ENCODE measurements around the gene CASK.
"Not testable (repeated sequence)": the region's sequence is repeated elsewhere in the genome, so short reads cannot be mapped to it uniquely, and the experiment has no call there.

The CASK gene

DNA sequence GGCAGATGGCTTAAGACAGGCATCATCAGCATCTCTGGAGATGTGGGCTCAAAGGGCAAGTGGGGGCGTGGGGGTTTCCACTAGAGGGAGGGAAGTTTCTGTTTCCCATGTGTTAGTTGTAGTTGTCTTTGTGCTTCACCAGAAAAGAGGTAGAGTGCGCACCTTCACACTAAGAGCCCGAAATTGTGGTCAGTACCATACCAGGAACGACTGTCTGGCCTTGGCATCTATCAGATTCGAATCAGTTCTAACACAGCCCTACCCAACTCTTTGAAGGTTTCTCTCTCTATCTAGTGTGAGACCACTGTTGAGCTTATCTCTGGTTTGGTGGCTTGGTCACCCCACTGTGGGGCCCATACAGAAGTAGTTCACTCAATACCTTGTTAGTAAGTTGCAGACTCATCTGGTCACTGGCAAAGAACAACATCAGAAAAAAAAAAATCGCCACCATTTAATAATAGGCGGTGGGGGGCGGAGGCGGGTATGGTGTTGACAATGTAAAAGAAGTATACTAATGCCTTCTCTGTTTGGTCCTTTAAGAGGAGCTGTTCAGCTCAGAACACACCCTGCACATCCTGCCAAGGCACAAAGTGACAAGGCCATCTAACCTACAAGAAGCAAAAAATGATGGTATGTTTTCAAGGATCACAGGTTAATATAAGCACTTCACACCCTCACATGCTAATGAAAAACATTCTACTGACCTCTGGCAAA lies 405.1 kb downstream of the CASK start:
- no peak for DNase-seq (ENCODE audit: low read depth)

DNA sequence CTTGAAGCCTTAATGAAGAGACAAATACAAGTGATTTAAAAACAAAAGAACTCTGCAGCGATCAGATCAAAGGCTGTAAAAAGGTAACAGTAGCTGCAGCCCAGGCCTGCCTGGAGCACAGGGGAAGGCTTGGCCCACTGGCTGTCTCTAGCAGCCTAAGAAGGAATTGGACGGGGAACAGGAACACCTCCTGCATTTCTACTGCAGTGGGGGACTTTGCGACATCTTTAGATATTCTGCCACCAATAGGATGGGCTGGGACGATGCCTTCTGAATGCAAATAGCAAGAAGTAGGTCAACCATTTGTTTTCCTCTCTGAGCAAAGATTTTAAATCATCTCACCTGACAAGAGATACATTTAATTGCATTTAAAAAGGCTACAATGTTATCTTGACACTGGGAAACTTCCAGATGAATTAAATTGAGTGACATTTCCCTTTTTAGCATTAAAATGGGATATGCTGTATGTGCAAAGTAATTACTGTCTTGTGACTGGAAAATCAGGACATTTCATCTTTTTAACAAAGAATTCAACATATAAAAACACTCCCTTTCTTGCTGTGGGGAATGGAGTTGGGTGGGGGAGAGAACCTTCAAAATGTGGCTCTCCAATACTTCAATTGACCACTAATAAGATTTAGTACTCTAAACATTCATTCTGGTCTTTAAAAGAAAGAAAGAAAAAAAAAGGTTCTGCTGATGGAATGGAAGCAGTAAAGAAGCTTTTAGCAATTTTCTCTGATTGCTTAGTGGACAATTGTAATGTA lies 406.2 kb downstream of the CASK start:
- no peak for DNase-seq (ENCODE audit: low read depth)

DNA sequence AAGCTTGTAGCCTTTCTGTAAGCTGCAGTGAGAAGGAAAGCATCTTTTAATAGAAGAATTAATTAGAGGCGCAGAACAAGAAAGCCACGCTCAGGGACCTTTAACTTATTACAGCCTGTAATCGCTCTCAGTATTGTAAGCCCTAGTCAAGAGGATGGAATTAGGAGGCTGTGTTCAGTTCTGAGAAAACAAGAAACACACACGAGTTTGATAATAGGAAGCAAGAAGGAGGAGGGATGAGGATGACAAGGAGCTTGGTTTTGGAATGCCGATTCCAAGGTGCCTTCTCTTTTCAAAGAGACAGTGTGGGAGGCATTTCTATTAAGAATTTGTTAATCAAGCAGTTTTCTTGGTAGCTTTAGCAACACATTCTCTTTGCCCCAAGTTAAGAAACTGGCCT lies 406.9 kb downstream of the CASK start:
- DNase-seq (ENCODE audit: low read depth) = no peak

DNA sequence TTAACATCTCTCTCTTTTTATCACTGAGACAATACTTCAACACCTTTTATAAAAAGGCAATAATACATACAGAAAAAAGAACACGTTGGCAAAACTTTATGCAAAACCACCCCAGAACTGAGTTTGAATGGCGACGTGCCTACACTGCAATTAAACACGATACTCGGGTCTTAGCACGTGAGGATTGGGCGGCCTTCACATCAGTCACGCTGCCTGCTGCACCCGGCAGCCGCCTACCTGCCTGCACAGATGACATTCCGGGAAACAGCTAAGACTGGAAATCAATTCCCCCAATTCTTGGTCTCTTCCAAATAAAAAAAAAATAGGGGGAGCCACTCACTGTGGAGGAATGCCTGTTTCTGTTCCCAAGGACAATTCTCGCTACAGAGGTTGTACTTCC lies 408.0 kb downstream of the CASK start:
- DNase-seq (ENCODE audit: low read depth) = no peak

DNA sequence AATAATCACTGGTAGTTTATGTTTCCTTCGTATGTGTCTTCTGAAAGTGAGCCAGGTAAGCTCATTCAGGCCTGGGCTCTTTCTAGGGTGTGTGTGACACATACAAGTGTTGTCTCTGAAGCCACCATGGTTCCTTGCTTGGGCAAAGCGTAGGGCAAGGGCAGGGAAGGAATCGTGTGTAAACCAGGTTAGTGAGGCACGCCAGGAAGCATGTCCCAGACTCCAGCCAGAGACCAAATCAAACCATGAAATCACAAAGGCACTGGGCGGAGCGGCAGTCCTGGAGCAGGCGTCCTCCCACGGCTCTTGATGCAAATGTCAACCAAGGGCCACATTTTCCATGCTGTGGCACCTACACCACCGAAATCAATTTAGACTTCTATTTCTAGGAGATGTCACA lies 409.2 kb downstream of the CASK start:
- DNase-seq (ENCODE audit: low read depth) = no peak

DNA sequence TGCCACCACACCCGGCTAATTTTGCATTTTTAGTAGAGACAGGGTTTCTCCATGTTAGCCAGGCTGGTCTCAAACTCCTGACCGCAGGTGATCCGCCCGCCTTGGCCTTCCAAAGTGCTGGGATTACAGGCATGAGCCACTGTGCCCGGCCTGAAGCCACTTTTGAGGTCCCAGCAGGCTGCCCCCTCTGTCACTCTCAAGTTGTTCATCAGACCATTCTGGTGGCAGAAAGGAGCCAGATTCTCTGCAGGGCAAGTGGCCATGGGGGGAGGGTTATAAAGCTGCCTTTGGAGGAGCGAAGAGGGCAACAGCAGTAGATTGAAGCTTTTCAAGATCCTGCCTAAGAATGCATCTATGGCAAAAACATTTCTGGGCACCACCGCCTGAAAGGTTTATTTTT lies 410.5 kb downstream of the CASK start:
- not testable (repeated sequence) for DNase-seq (ENCODE audit: low read depth)

DNA sequence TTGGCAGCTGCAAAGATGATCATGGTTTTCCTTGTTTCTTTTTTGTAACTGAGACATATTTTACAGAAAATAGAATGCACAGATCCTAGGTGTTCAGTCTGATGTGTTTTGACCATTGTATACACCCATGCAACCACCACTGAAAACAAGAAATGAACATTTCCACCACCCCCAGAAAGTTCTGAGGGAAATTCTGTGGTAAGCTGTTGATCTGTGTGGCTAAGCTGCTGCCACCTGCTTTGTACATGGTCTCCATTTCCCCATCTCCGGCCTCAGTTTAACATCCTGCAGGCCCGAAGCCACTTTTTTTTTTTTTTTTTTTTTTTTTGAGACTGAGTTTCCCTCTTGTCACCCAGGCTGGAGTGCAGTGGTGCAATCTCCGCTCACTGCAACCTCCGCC lies 411.0 kb downstream of the CASK start:
- DNase-seq (ENCODE audit: low read depth) = no peak

DNA sequence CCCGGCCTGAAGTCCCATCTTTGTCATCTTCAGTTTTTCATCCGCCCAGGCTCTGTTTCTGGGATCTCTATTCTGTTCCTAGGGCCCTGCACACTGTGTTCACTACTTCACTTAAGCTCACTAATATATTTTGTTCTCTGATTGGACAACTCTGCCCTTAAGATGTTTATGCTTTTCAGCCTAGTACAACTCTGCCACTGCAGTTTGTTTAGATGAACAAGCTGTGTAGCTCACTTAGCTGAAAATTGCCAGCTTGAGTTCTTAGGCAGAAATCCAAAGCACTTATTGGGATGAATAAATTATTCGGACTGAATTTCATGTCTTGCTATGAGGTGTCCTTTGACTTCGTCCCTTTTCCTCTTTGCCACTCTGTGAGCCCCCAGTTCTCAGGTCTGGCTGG lies 415.4 kb downstream of the CASK start:
- DNase-seq (ENCODE audit: low read depth) = no peak

DNA sequence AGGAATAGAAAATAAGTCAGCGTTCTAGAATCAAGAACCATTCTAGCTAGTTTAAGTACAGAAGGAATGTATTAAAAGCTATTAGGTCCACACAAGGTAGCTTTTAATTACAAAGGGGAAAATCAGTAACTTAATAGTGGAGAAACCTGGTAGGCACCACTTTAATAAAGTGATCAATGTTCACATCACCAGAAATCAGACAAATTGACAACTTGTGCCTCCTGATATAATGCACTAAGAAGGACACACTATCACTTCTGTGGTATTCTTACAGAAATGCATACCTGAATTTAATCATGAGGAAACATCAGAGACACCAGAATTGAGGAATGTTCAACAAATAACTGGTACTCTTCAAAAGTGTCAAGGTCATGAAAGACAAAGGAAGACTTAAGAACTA lies 421.4 kb downstream of the CASK start:
- DNase-seq (ENCODE audit: low read depth) = no peak

DNA sequence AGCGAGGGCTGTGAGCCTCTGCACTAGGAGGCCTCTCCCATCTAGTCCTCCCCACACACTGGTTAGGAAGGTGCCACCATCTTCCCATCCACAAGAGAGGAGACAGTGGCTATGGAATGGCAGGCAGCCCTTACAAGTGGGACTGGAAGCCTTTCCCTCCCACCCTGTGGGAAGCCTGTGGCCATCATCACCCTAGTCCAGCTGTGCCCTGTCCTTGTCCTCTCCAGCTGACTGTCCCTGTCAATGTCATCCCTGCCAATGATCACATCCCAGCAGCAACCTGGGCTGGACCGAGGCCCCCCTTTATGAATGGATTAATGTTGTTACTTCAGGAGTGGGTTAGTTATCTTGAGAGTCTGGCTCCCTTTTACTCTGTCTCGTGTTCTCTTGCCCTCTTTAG lies 423.4 kb downstream of the CASK start:
- DNase-seq (ENCODE audit: low read depth) = no peak

DNA sequence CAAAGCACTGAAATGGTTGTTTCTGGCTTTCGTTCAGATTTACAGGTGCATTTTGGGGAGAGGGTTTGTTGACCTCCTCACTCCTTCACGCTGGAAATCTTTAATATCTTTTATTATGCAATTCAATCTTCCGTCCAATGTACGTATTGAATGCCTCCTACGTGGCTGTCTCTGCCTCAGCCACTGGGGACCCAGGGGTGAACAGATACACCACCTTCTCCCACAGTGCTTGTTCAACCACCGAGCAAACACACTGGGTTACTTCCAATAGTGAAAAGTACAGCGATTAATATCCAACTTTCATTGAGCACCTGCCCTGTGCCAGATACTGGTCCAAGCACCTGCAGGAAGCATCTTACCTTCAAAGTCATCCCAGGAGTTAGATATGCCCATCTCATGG lies 424.2 kb downstream of the CASK start:
- no peak for DNase-seq (ENCODE audit: low read depth)

DNA sequence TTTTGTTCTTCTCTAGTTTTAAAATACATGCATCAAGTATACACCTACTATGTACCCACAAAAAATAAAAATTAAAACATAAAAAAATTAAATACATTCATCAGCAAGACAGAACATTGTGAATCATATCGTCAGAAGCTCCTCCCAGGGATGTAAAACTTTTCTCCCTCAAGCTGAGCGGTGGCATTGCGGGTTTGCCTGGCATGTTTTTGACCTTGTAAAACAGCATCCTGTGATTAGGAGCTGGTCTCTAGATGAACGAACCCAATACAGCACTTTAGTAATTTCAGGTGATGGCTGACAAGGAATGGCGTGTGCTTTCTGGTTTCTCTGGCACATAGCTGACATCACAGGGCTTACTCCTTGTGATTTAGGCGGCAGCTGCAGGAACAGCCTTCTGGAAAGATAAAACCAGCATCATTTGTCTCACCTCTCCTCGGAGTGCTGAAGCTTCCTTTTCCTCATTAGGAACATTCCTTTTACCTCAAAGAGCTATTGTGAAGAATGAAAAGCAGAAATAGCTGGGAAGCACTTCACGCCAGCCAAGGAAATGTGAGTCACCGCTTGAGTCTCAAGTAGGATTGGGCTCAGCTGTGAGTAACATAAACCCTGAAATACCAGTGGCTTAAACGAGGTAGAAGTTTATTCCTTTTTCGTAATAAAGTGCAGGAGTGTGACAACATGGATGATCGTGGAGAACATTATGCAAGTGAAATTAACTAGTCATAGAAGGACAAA lies 431.9 kb downstream of the CASK start:
- peak; percentile 98 for DNase-seq (ENCODE audit: low read depth)

DNA sequence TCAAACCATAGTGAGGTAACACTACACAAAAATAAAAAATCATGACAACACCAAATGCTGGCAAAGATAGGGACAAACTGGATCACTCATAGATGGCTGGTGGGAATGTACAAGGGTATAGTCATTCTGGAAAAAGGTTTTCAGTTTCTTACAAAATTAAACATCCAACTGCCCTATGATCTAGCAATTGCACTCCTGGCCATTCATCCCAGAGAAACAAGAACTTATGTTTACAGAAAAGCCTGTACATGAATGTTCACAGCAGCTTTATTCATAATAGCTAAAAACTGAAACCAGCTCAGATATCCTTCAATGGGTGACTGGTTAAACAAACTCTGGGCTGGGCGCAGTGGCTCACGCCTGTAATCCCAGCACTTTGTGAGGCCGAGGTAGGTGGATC lies 432.9 kb downstream of the CASK start:
- no peak for DNase-seq (ENCODE audit: low read depth)

DNA sequence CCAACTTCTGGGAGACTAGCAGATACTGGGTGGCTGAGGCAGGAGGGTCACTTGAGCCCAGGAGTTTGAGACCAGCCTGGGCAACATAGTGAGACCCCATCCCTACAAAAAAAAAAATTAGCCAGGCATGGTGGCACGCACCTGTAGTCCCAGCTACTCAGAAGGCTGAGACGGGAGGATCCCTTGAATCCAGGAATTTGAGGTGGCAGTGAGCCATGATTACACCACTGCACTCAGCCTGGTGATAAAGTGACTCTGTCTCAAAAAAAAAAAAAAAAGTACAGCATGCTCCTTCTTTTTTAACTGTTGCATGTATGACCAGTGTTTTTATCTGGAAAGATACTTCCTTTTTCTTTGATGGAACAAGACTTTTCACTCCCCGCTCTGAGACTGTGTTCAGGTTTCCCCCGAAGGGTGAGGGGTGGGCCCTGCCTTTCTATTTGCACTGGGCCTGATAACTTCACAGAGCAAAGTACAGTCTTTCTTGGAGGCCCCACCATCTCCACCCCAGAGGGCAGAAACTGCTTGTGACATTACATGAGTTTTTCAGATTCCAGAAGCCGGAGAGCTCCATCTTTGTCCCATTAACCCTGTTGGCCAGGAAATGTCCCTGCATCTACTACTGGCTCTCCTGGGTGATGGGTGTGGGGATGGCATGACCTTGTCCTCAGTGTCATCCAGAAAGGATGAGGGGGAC lies 441.1 kb downstream of the CASK start:
- DNase-seq (ENCODE audit: low read depth) = peak; percentile 35

DNA sequence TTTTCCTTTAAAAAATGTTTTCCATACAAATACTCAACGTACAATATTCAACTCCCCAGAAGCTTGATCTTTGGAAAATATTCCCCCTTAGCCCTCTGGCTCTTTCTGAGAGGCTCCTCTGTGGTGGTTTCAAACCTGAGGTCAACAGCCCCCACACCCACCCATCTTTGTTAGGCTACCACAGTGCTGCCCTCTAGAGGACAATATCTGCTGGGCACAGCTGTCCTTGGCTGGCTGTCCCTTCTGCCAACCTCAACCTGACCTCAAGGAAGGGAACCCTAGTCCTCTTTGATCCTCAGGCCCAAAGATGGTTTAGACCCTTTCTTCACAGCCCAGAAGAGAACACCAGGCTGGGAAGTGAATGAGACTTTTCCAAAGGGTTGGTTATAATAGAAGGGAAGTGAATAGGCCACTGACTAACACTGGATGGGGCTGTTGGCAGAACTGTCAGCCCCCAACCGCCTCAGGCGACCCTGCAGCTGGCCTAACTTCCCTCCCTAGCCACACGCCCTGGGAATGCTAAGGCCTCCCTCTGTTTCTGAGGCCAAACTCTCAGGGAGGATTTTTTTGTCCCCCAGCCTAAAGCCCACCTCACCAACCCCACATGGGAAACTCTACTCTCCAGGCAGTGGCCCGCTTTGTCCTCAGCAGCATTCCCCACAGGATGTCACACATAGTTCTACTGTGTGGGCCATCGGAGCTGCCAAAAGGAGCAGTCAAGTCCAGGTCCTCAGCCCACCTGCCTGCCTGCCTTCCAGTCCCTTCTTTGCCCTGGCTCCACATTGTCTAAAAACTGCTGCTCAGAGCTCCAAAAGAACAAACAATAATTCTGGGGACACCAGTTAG lies 441.9 kb downstream of the CASK start:
- DNase-seq (ENCODE audit: low read depth) = no peak

DNA sequence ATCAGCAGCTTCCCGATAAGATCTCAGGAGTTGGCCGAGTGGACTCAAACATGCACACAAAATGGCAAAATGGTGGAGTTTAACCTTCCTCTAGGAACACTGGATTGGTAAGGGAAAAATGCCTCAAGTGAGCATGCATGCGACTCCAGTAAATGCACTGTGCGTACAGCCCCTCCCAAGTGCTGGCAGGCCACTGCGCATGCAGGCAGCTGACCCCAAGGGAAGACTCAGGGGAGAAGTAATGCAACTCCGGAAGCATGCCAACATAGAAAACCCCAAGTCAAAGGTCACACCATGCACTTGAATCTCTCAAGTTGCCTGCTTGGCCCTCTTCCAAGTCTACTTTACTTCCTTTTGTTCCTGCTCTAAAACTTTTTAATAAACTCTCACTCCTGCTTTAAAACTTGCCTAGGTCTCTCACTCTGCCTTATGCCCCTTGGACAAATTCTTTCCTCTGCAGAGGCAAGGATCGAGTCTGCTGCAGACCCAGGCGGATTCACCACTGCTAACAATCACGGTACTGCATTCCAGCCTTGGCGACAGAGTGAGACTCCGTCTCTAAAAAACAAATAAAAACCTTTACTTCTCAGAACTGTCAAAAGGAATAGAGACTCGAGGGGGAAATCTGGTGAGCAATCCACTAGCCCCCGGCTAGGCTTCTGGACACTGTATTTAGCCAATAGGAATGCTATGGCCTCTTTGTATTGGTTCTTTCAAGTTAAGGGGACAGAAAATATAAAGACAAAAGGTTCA lies 442.7 kb downstream of the CASK start:
- no peak for DNase-seq (ENCODE audit: low read depth)

DNA sequence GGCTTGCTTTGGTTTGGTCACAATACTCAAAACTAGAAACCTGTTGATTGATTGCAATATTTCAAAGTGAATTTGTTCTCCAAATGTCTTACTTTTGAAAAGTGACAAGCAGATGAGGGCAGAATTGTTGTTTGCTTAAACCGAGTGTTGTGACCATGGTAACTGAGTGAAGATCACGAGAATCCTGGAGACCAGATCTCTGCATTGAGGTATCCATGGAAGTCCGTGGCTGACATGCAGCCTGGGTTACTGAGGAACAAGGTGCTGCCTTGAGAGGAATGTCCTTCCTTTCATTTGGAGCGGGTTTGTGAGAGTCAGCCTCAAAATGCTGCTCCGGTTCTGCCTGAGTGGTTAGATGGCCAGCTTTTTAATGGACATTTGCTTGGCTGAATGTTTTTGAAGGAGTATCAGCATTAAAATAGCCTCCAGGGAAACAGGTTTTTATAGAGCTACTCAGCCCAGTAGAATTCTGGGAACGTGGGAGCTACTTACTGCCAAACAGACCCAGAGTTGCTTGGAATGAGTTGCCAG lies 444.9 kb downstream of the CASK start:
- peak; percentile 7 for DNase-seq (ENCODE audit: low read depth)

DNA sequence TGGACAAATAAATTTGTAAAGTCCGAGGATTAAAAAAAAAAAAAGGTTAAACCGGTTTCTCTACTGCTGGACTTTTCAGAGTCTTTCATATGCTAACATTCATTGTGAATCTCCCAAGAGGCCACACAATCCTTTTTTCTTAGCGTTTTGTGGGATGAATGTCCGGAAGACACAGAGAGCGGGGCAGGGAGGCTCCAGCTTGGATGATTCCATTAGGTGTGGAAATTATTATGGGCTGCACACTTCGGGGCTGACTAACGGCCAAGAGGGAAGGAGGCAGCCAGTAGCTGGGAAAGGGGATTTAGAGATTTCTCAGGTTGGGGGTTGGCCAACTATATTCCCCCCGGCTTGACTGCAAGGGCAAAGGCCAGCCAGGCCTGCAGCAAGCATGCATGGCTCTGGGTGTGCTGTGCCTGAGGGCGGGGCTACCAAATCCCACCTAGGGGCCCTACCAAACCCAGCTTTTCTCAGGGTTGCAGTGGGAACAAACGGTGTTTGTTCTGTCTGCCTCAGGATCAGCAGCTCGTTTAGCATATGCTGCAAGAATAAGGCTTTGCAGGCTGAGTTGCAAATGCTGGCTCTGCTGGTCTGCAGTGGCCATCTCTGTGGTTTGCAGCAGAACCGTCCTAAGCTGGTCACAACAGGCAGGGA lies 447.6 kb downstream of the CASK start:
- DNase-seq (ENCODE audit: low read depth) = no peak

DNA sequence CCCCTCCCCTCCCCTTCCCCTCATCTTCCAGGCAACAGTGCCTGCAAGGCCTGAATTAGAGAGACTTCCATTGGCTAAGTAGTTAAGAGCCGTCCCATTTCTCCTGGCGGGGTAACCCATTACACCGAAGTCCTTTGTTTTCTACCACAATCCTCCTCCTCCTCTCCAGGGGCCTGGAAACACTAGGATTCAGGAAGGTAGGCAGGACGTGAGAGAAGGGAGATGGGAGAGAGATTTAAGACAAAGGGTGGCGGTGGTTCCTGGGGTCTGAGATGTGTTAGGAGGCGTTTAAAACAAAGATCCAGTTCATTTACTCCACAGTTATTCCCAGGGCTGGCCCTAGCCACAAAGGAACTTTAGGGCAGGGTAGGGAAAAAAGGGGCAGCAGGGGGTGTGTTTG lies 448.2 kb downstream of the CASK start:
- no peak for DNase-seq (ENCODE audit: low read depth)

DNA sequence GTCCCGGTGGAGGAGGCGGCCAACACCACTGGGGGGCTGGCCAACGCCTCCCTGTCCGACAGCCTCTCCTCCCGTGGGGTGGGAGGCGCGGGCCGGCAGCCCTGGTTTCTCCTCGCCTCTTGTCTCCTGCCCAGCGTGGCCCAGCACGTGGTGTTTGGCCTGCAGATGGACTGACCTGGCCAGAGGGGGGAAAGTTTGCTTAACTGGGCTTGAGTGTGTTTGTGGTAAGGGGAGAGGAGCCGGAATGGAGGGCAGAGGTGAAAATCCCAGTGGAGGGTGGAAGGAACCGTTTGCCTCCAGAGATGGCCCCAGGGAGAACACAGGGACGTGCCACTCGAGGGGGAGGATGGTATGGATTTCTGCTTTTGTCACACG lies 448.6 kb downstream of the CASK start:
- no peak for DNase-seq (ENCODE audit: low read depth)

All from amniotic epithelial cell (primary cell).